HG03139 (cell line): ENCODE results near the gene WIZ.

Experiments
- ATAC-seq: cut with Tn5 transposase; IDR thresholded peaks from one replicate; pipeline ENCODE4 v1.9.1; 2021; ENCODE audit not compliant: unreplicated experiment

Gene WIZ

GRCh38 chr19:15445807-15446376, 3.9 kb downstream of the WIZ start:
- ATAC-seq = no peak

GRCh38 chr19:15445227-15445605, 4.5 kb downstream of the WIZ start:
- no peak for ATAC-seq

- ATAC-seq = no peak
Measured at GRCh38 chr19:15444505-15445226, 5.1 kb downstream of the WIZ start.

- no peak for ATAC-seq
Measured at GRCh38 chr19:15443838-15444237, 5.9 kb downstream of the WIZ start.

- no peak for ATAC-seq
Measured at GRCh38 chr19:15443325-15443724, 6.4 kb downstream of the WIZ start.

- ATAC-seq = no peak
Measured at GRCh38 chr19:15442142-15442920, 7.4 kb downstream of the WIZ start.

GRCh38 chr19:15441317-15441716, 8.4 kb downstream of the WIZ start:
- ATAC-seq = no peak

GRCh38 chr19:15439821-15440641, 9.7 kb downstream of the WIZ start:
- ATAC-seq = no peak

GRCh38 chr19:15439078-15439799, 10.5 kb downstream of the WIZ start:
- ATAC-seq = no peak

- ATAC-seq = no peak
Measured at GRCh38 chr19:15438577-15438976, 11.2 kb downstream of the WIZ start.

GRCh38 chr19:15438124-15438496, 11.6 kb downstream of the WIZ start:
- ATAC-seq = no peak

- ATAC-seq = no peak
Measured at GRCh38 chr19:15437355-15438123, 12.2 kb downstream of the WIZ start.

- ATAC-seq = no peak
Measured at GRCh38 chr19:15436826-15437110, 13.0 kb downstream of the WIZ start.

GRCh38 chr19:15436012-15436825, 13.5 kb downstream of the WIZ start:
- no peak for ATAC-seq

- no peak for ATAC-seq
Measured at GRCh38 chr19:15433519-15434069, 16.2 kb downstream of the WIZ start.

- ATAC-seq = peak; percentile 59
Measured at GRCh38 chr19:15432629-15433518, 16.9 kb downstream of the WIZ start.

- no peak for ATAC-seq
Measured at GRCh38 chr19:15432018-15432494, 17.7 kb downstream of the WIZ start.
